GM21447 (cell line): ENCODE results near the gene KNTC1.
"Not testable (repeated sequence)": the region's sequence is repeated elsewhere in the genome, so short reads cannot be mapped to it uniquely, and the experiment has no call there.

Source experiments
- ATAC-seq: cut with Tn5 transposase; IDR thresholded peaks from one replicate; pipeline ENCODE4 v1.9.1; 2021; ENCODE audit not compliant: unreplicated experiment

The KNTC1 gene, protein sequence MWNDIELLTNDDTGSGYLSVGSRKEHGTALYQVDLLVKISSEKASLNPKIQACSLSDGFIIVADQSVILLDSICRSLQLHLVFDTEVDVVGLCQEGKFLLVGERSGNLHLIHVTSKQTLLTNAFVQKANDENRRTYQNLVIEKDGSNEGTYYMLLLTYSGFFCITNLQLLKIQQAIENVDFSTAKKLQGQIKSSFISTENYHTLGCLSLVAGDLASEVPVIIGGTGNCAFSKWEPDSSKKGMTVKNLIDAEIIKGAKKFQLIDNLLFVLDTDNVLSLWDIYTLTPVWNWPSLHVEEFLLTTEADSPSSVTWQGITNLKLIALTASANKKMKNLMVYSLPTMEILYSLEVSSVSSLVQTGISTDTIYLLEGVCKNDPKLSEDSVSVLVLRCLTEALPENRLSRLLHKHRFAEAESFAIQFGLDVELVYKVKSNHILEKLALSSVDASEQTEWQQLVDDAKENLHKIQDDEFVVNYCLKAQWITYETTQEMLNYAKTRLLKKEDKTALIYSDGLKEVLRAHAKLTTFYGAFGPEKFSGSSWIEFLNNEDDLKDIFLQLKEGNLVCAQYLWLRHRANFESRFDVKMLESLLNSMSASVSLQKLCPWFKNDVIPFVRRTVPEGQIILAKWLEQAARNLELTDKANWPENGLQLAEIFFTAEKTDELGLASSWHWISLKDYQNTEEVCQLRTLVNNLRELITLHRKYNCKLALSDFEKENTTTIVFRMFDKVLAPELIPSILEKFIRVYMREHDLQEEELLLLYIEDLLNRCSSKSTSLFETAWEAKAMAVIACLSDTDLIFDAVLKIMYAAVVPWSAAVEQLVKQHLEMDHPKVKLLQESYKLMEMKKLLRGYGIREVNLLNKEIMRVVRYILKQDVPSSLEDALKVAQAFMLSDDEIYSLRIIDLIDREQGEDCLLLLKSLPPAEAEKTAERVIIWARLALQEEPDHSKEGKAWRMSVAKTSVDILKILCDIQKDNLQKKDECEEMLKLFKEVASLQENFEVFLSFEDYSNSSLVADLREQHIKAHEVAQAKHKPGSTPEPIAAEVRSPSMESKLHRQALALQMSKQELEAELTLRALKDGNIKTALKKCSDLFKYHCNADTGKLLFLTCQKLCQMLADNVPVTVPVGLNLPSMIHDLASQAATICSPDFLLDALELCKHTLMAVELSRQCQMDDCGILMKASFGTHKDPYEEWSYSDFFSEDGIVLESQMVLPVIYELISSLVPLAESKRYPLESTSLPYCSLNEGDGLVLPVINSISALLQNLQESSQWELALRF (N-terminal part only)

GRCh38 chr12:122526683-122527477, at the start of gene KNTC1, which contains the start of gene RSRC2:
TSS of gene KNTC1 (plus strand) at chr12:122527249. CDS start at chr12:122530064, 2,815 bp downstream.
TSS of gene RSRC2 (minus strand) at chr12:122526936. CDS start at chr12:122526853, 83 bp downstream.
- peak; percentile 87 for ATAC-seq

DNA sequence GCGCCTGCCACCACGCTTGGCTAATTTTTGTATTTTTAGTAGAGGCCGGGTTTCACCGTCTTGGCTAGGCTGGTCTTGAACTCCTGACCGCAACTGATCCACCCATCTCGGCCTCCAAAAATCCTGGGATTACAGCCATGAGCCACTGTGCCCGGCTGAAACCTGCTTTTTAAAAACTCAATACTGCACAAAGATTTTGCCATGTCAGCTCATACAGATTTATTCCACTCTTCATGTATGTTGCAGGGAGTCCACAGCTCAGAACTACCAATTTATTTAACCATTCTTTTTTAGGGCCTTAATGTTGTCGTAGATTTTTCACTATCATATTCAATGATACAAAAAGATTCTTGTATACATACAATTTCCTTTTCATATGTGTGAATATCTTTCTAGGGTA, 46.3 kb upstream of the KNTC1 start:
- ATAC-seq, result no peak

GRCh38 chr12:122481861-122482260, 45.2 kb upstream of the KNTC1 start:
- no peak for ATAC-seq

GRCh38 chr12:122483969-122484368, 43.1 kb upstream of the KNTC1 start:
- no peak for ATAC-seq

GRCh38 chr12:122484385-122484784, 42.7 kb upstream of the KNTC1 start:
- not testable (repeated sequence) for ATAC-seq

DNA sequence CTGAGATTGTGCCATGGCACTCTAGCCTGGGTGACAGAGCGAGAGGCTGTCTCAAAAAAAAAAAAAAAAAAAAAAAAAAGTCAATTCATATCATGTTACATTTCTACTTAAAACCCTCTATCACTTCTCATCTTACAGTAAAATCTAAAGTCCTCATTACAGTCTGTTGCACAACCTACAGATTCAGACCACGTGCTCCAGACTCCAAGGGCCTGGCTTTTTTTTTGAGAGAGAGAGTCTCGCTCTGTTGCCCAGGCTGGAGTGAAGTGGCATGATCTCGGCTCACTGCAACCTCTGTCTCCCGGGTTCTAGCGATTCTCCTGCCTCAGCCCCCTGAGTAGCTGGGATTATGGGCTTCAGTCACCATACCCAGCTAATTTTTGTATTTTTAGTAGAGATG, 40.7 kb upstream of the KNTC1 start:
- not testable (repeated sequence) for ATAC-seq

DNA sequence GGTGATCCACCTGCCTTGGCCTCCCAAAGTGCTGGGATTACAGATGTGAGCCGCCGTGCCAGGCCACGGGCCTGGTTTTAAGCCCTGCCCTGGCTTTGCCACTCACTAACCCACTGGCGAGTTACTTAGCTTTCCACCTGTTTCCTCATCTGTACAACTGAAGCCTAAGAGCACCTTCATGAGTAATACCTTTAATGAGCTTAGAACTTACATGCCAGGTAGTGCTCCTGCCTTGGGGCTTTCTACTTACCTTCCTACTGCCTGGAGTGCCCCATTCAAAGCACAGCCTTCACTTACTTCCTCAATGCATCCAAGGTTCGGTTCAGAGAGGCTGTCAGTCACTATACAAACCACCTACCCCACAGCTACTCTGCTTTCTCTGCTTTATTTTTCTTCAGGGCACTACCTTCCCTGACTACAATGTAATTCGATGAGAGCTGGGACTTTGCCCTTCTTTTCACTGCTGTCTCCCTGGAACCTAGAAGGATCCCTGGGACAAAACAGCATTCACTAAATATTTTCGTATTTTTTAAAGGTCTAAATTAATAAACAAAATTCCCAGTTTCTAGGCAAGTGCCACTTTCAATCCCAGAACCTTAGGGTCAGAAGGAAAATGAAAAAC, 40.1 kb upstream of the KNTC1 start:
- ATAC-seq, result no peak

DNA sequence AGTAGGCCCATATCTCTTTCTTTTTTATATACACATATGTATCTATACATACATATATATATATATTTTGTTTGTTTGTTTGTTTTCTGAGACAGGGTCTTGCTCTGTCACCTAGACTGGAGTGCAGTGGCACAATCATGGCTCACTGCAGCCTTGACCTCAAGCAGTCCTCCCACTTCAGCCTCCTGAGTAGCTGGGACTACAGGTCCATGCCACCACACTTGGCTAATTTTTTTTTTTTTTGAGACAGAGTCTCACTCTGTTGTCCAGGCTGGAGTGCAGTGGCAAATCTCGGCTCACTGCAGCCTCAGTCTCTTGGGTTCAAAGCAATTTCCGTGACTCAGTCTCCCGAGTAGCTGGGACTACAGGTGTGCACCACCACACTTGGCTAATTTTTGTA, 39.2 kb upstream of the KNTC1 start:
- ATAC-seq, result not testable (repeated sequence)

- no peak for ATAC-seq
Measured at GRCh38 chr12:122489038-122489437, 38.0 kb upstream of the KNTC1 start.

DNA sequence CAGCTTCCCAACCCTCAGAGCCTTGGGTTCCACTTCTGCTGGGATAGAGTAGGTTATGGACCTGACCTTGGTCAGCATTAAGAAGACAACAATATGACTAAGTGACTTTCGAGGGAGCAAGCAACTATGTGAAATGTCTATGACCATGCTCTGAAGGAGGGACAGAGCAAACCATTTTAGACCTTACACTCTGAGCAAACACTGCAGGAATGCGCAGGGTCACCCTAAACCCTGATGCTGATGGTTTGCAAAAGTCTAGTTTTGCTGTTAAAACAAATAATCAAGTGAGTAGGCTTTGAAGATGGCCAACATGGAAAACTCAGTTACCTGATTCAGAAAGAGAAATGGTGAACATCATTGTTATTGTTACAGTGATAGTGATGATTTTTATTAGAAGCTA, 35.1 kb upstream of the KNTC1 start:
- no peak for ATAC-seq

DNA sequence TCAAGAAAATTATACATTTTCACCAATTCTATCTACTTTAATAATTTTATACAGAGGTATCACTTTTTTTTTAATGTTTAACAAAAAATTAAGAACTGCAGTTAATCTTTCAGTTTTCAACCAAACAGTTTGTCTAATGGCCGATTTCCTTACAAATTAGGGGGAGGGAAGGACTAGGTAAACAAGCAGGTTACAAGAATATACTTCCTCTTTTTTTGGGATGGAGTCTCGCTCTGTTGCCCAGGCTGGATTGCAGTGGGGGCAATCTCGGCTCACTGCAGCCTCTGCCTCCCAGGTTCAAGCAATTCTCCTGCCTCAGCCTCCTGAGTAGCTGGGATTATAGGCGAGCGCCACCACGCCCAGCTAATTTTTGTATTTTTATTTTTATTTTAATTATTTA, 33.8 kb upstream of the KNTC1 start:
- ATAC-seq, result not testable (repeated sequence)

- no peak for ATAC-seq
Measured at GRCh38 chr12:122495258-122495657, 31.8 kb upstream of the KNTC1 start.

DNA sequence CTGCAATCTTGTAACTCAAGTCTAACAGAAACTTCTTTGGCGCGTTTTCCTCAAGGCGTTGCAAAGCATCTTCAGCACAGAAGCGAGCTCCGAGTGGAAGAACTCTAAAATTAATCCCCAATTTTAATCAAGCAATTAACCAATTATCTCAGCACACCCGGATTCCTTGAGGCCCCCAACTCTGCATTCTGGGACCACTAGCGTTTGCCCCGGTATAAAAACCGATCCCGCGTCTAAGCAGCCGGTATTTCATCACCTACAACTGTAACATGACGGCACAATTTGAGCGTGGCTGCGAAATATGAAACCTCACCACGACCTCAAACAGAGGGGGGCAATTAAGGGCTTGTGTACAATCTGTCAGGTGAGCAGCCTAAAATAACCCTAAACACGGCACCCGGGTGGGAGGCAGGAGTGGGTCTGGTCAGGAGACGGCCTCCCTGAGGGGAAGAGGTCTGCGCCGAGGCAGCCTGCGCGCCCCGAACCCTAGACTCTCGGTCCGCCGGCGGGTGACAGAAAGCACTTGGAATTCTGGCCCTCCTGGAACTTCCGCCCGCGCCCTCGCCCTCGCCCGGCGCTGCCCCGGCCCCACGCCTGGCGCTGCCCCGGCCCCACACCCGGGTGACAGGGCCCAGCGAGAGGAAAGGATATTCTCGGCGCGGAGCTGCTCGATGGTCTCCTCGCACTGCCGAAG, 26.9 kb upstream of the KNTC1 start:
- peak; percentile 18 for ATAC-seq

- peak; percentile 87 for ATAC-seq
Measured at GRCh38 chr12:122500685-122501488, 26.2 kb upstream of the KNTC1 start, which contains the start of gene ZCCHC8. TSS of gene ZCCHC8 (minus strand) at chr12:122500932. CDS start at chr12:122500840, 92 bp downstream.

- no peak for ATAC-seq
Measured at GRCh38 chr12:122501489-122501989, 25.5 kb upstream of the KNTC1 start.

DNA sequence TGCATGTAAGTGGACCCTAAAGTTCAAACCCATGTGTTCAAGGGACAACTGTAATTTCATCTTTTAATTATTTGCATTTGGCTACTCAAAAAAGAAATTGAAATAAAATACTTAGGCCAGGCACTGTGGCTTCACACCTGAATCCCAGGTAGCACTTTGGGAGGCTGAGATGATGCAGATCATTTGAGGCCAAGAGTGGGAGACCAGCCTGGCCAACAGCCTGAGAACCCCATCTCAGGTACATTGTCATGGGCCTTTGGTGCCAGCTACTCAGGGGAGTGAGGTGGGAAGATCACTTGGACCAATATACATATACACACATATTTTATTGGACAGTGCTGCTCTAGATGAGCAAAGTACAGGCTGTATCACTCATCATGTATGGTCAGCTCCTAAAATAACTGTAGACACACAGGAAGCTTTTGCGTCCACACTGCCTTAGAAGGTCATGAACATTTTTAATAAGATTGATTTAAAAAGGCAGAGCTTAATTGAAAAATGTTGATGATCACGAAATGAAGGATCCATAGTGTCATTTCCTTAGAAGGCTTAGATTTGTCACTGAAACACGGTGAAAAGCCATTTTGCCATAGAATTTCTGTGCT, 23.8 kb upstream of the KNTC1 start:
- no peak for ATAC-seq

GRCh38 chr12:122503783-122504590, 23.1 kb upstream of the KNTC1 start:
- ATAC-seq, result no peak
